ENCODE measurements around the gene NEK4.
"Not testable (repeated sequence)": the region's sequence is repeated elsewhere in the genome, so short reads cannot be mapped to it uniquely, and the experiment has no call there.

NEK4 gene

GRCh38 chr3:52739730-52740129 lies 31.0 kb downstream of the NEK4 start:
- no peak for DNase-seq (ENCODE audit: low read depth, low spot score)

GRCh38 chr3:52733256-52733891 lies 37.4 kb downstream of the NEK4 start:
- DNase-seq (ENCODE audit: low read depth, low spot score): no peak

DNA sequence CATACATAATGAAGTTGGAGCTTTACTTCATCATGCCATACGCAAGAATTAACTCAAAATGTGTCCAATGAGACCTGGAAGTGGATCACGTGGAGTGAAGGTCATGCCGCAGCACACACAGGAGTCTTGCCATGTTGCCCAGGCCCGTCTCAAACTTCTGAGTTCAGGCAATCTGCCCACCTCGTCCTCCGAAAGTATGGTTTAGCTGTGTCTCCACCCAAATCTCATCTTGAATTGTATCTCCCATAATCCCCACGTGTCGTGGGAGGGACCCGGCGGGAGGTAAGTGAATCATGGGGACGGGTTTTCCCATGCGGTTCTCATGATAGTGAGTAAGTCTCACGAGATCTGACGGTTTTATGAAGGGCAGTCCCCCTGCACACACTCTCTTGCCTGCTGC lies 39.1 kb downstream of the NEK4 start:
- DNase-seq (ENCODE audit: low read depth, low spot score): no peak

GRCh38 chr3:52730681-52731080 lies 40.1 kb downstream of the NEK4 start:
- no peak for DNase-seq (ENCODE audit: low read depth, low spot score)

GRCh38 chr3:52728753-52729152 lies 42.0 kb downstream of the NEK4 start:
- not testable (repeated sequence) for DNase-seq (ENCODE audit: low read depth, low spot score)

DNA sequence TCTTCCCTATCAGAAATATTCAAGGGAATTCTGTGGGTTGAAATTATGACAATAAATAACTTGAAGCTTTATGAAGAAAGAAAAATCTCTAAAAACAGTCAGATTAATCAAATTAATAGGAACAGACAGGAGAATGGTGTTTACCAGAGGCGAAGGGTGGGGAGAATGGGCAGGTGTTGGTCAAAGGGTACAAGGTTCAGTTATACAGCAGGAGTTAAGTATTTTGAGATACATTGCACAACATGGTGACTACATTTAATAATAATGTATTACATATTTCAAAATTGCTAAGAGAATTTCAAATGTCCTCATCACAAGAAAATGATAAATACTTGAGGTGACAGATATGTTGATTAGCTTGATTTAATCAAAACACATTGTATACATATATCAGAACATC lies 46.2 kb downstream of the NEK4 start:
- DNase-seq (ENCODE audit: low read depth, low spot score): no peak

- DNase-seq (ENCODE audit: low read depth, low spot score): no peak
Measured at GRCh38 chr3:52723935-52724334, 46.8 kb downstream of the NEK4 start.

GRCh38 chr3:52722491-52722890 lies 48.2 kb downstream of the NEK4 start:
- DNase-seq (ENCODE audit: low read depth, low spot score): no peak

DNA sequence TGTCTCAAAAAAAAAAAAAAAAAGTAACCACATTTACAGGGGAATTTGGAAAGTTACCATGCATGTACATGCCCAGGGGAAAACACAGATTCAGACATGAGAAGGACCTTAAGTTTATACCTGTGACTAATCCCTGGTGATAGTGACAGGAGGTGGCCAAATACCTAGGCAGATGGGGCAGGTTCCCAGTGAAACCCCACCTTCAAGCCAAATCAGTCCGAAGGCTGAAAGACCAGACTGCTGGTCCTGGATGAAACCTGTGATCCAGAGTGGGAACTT lies 49.1 kb downstream of the NEK4 start:
- DNase-seq (ENCODE audit: low read depth, low spot score): no peak

DNA sequence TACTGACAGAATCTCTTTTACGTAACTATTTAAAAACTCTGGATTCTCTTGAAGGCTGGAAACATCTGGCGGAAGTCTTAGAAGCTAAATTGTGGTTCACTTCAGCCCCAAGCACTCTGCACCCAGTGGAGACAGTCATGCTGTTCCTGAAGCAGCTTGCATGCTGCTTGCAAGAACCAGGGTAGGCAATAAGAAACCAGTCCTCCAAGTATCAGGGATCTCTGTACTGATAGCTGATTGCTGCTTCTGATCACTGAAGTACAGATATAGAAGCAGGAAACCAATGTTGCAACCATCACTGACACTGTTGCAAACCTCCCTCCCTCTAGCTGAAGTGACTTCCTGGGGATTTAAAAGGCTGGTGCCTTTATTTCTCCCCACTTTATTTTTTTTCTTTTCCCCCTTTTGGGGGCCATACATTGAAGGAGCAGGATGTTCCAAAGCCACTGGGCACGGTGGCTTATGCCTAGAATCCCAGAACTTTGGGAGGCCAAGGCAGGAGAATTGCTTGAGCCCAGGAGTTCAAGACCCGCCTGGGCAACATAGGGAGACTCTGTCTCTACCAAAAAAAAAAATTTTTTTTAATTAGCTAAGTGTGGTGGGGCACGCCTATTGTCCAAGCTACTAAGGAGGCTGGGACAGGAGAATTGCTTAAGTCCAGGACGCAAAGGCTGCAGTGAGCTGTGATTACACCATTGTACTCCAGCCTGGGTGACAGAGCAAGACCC lies 49.6 kb downstream of the NEK4 start:
- DNase-seq (ENCODE audit: low read depth, low spot score): no peak

DNA sequence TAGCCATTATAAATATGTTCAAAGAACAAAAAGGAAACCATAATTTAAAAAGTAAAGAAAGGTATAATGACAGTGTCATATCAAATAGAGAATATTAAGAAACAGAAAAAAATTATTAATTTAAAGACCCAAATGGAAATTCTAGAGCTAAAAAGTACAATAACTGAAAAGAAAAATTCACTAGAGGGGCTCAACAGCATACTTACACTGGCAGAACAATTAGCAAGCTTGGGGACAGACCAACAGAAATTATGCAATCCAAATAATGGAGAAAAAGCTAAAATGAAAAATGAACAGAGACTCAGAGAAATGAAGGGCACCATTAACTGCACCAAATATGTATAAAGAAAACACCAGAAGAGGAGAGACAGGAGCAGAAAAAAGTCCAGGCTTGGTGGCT lies 51.1 kb downstream of the NEK4 start:
- DNase-seq (ENCODE audit: low read depth, low spot score): no peak

- no peak for DNase-seq (ENCODE audit: low read depth, low spot score)
Measured at GRCh38 chr3:52715714-52716305, 54.9 kb downstream of the NEK4 start.

DNA sequence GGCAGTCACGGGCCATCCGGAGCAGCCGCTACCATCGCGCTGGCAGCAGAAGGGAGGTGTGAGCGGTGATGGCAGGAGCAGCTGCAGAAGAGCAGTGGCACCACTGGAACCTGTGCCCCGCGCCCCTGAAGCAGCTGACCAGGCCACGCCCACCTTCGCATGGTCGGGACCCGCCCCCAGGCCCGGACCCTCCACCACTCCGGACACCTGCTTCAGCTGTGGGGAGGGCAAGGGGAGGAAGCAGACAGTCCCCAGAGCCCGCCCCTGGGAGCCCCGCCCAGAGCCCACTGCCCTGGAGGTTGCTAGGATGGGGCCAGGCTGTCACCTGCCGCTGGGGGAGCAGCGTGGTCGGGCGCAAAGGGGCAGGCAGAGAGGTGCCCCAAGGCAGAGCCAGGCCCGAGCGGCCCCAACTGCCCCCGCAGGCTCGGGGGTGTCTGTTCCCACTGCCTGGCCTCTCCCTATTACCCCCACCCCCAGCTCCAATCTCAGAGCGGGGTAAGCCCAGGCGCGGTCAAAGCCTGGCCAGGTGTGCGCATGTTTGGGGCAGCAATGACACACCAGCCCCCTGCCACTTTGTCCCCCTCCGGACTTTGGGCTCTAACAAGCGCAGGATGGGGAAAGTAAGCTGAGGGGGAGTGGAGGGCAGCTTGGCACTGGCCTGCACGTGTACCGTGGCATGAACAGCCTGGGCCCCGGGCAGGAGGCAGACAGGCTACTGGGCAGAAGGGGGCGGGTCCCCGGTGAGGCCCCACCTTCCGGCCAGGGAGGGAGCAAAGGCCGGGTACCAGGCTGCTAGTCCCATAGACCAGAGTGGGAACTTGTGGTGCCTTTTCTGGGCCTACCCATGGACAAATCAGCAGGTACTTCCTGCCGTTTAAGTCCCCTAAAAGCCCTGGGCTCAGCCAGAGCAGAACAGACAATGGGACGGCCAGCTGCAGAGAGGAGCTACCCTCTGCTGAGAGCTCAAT lies 56.1 kb downstream of the NEK4 start:
- DNase-seq (ENCODE audit: low read depth, low spot score): no peak

- DNase-seq (ENCODE audit: low read depth, low spot score): no peak
Measured at GRCh38 chr3:52712291-52713212, 58.2 kb downstream of the NEK4 start.

DNA sequence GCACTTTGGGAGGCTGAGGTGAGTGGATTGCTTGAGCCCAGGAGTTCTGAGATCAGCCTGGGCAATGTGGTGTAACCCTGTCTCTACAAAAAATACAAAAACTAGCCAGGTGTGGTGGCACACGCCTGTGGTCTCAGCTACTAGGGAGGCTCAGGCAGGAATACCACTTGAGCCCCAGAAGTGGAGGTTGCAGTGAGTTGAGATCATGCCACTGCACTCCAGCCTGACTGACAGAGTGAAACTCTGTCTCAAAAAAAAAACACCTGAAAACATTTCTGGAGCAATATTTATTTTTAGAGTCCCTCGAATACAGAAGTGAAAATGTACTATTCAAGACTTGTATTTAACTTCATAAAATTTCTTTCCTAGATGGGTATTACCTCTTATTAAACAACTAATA lies 60.2 kb downstream of the NEK4 start:
- no peak for DNase-seq (ENCODE audit: low read depth, low spot score)

DNA sequence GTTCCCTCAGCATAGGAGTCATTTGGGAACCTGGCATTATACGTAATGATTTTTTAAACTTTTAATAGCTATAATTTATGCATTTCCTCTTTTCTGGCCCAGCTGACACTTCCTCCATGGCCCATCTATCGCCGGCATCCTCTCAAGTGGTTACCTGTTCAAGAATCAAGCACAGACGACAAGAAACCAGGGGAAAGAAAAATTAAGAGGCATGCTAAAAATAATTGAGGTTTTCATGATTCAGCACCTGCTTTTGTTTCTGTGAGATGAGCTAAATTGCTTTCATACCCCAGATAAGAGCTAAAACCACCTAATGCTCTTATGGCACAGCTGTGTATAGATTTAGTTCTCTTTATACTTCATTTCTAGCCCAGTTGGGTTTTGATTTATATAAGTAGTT lies 63.2 kb downstream of the NEK4 start:
- no peak for DNase-seq (ENCODE audit: low read depth, low spot score)

GRCh38 chr3:52705688-52706686 lies 64.8 kb downstream of the NEK4 start, which contains the start of the genes GLT8D1 and SPCS1:
GLT8D1 (minus strand) TSS chr3:52705791; CDS start chr3:52700460, 5,331 bp downstream.
SPCS1 (plus strand) TSS chr3:52706106; CDS start chr3:52706247, 141 bp downstream.
- peak; percentile 95 for DNase-seq (ENCODE audit: low read depth, low spot score)

GRCh38 chr3:52705438-52705687 lies 65.4 kb downstream of the NEK4 start:
- DNase-seq (ENCODE audit: low read depth, low spot score): no peak

DNA sequence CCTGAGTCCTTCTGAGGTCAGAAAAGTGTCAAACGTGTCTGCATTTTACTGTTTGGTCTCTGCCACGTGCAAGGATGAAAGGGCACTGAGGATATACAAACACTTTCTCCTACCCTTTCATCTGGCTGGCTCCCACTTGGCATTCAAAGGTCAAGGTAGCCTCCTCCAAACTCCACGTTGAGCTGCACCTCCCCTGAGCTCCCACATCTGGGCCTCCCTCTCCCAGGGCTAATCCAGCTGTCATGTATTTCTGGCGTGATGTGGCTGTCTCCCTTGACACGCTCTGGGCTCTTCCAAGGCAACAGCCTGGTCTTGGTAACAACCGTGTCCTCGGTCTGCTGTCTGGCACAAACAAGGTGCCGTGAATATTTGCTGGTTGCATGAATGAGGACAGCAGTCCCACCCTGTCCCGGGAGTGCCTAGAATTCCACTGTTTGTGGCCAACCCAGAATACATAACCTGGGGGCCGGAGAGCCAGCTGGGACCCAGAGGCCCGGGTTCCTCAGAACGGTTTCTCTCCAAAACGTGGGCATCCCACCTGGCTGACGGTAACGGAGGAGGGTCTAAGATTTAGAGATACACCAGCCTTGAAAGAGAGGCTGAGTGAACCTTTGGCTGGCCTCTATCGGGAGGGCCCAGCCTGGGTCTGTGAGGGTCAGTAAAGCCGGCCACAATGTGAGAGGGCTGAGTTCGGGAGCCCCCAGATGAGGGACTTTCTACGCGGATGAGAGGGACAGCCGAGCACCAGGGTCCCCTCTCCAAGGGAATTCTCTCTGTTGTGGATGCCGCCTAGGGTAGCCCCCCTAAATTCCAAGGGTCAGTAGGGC lies 65.9 kb downstream of the NEK4 start:
- DNase-seq (ENCODE audit: low read depth, low spot score): peak; percentile 66
